ENCODE results near the gene CDCA3.
"Not testable (repeated sequence)": the region's sequence is repeated elsewhere in the genome, so short reads cannot be mapped to it uniquely, and the experiment has no call there.

Gene CDCA3

GRCh38 chr12:6851153-6851920 lies at the start of gene CDCA3:
Gene CDCA3 (minus strand): TSS chr12:6851286. CDS start chr12:6850952, 334 bp downstream.
- peak; percentile 75 for DNase-seq (ENCODE audit: low read depth)

- DNase-seq (ENCODE audit: low read depth), result no peak
Observed at GRCh38 chr12:6899837-6900519, 48.9 kb upstream of the CDCA3 start.

- DNase-seq (ENCODE audit: low read depth), result no peak
Observed at GRCh38 chr12:6899427-6899826, 48.3 kb upstream of the CDCA3 start.

- no peak for DNase-seq (ENCODE audit: low read depth)
Observed at GRCh38 chr12:6896846-6897435, 45.9 kb upstream of the CDCA3 start.

- no peak for DNase-seq (ENCODE audit: low read depth)
Observed at GRCh38 chr12:6894321-6894720, 43.2 kb upstream of the CDCA3 start.

- not testable (repeated sequence) for DNase-seq (ENCODE audit: low read depth)
Observed at GRCh38 chr12:6892683-6893082, 41.6 kb upstream of the CDCA3 start.

- DNase-seq (ENCODE audit: low read depth), result no peak
Observed at GRCh38 chr12:6891646-6892001, 40.5 kb upstream of the CDCA3 start.

GRCh38 chr12:6890789-6891645 lies 39.9 kb upstream of the CDCA3 start:
- DNase-seq (ENCODE audit: low read depth), result peak; percentile 94

- DNase-seq (ENCODE audit: low read depth), result not testable (repeated sequence)
Observed at GRCh38 chr12:6889775-6890573, 38.9 kb upstream of the CDCA3 start.

- DNase-seq (ENCODE audit: low read depth), result not testable (repeated sequence)
Observed at GRCh38 chr12:6888794-6889193, 37.7 kb upstream of the CDCA3 start.

GRCh38 chr12:6888360-6888759 lies 37.3 kb upstream of the CDCA3 start:
- DNase-seq (ENCODE audit: low read depth), result no peak

GRCh38 chr12:6887460-6887859 lies 36.4 kb upstream of the CDCA3 start:
- DNase-seq (ENCODE audit: low read depth), result no peak

- not testable (repeated sequence) for DNase-seq (ENCODE audit: low read depth)
Observed at GRCh38 chr12:6886206-6886999, 35.3 kb upstream of the CDCA3 start.

GRCh38 chr12:6884539-6884938 lies 33.5 kb upstream of the CDCA3 start:
- no peak for DNase-seq (ENCODE audit: low read depth)

- no peak for DNase-seq (ENCODE audit: low read depth)
Observed at GRCh38 chr12:6883683-6884082, 32.6 kb upstream of the CDCA3 start.

GRCh38 chr12:6883252-6883651 lies 32.2 kb upstream of the CDCA3 start:
- no peak for DNase-seq (ENCODE audit: low read depth)

GRCh38 chr12:6879824-6880223 lies 28.7 kb upstream of the CDCA3 start:
- DNase-seq (ENCODE audit: low read depth), result not testable (repeated sequence)

- DNase-seq (ENCODE audit: low read depth), result not testable (repeated sequence)
Observed at GRCh38 chr12:6874015-6874368, 22.9 kb upstream of the CDCA3 start.

- peak; percentile 99 for DNase-seq (ENCODE audit: low read depth)
Observed at GRCh38 chr12:6873094-6874014, 22.3 kb upstream of the CDCA3 start, which contains the start of gene SPSB2. Gene SPSB2 (minus strand): TSS chr12:6873303. CDS start chr12:6872901, 402 bp downstream.
